Neural progenitor cell (in vitro differentiated cells): ENCODE measurements around the gene COL4A4.

Experiments used
- EZH2 ChIP-seq: fragments of 200-600 bp; sonication (generic); IDR thresholded peaks from 2 replicates; pipeline ENCODE4 v1.6.1; 2017; ENCODE audit warnings: antibody characterized with exemption, mild to moderate bottlenecking, moderate library complexity
- EZH2phosphoT487 ChIP-seq: fragments of 200-600 bp; sonication (generic); IDR thresholded peaks from 2 replicates; pipeline ENCODE4 v1.6.1; 2017; ENCODE audit warnings: antibody characterized with exemption
- TF ChIP-seq, protein P1 (sequence below): fragments of 200-600 bp; sonication (generic); IDR thresholded peaks from 2 replicates; pipeline ENCODE4 v1.5.1; 2017; ENCODE audit warnings: antibody characterized with exemption, mild to moderate bottlenecking

GRCh38 chr2:227143895-227144294 is 20.1 kb downstream of the COL4A4 start:
- TF ChIP-seq, protein P1, sequence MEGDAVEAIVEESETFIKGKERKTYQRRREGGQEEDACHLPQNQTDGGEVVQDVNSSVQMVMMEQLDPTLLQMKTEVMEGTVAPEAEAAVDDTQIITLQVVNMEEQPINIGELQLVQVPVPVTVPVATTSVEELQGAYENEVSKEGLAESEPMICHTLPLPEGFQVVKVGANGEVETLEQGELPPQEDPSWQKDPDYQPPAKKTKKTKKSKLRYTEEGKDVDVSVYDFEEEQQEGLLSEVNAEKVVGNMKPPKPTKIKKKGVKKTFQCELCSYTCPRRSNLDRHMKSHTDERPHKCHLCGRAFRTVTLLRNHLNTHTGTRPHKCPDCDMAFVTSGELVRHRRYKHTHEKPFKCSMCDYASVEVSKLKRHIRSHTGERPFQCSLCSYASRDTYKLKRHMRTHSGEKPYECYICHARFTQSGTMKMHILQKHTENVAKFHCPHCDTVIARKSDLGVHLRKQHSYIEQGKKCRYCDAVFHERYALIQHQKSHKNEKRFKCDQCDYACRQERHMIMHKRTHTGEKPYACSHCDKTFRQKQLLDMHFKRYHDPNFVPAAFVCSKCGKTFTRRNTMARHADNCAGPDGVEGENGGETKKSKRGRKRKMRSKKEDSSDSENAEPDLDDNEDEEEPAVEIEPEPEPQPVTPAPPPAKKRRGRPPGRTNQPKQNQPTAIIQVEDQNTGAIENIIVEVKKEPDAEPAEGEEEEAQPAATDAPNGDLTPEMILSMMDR, result no peak
- TF ChIP-seq EZH2phosphoT487 (no peak), EZH2 (no peak)
